OCI-LY1 (cell line): ENCODE measurements around the gene ASXL2.

Experiments used
- EZH2 ChIP-seq: fragments of 200-600 bp; sonication (generic), shearing (Covaris generic); IDR thresholded peaks from 2 replicates; pipeline ENCODE4 v1.8.0; 2017; ENCODE audit warnings: borderline replicate concordance, mixed run types, mild to moderate bottlenecking, antibody characterized with exemption, low read length, moderate library complexity, mixed read lengths
- TF ChIP-seq, protein P1 (sequence below): fragments of 200-600 bp; sonication (generic), shearing (Covaris generic); IDR thresholded peaks from 2 replicates; pipeline ENCODE4 v1.5.1; 2017; ENCODE audit warnings: mild to moderate bottlenecking, antibody characterized with exemption, low read length, moderate library complexity, mixed read lengths

DNA sequence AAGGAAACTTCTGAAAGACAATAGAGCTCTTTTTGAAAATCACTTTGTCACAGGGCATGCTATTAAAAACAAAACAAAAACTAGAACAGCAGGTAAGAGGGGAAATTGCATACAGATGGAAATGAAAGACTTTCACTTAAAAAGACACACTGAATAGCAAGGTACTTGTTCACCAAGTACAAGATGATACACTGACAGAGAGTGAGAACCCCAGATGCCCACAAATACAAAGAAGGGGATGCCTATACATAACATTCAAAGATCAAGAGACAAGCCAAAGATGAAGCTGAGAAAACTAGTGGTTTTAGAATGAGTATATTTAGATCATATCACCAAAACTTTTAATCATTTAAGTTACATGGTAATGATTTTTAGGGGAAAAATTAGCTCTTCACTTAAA lies 60.7 kb downstream of the ASXL2 start:
- TF ChIP-seq, protein P1, sequence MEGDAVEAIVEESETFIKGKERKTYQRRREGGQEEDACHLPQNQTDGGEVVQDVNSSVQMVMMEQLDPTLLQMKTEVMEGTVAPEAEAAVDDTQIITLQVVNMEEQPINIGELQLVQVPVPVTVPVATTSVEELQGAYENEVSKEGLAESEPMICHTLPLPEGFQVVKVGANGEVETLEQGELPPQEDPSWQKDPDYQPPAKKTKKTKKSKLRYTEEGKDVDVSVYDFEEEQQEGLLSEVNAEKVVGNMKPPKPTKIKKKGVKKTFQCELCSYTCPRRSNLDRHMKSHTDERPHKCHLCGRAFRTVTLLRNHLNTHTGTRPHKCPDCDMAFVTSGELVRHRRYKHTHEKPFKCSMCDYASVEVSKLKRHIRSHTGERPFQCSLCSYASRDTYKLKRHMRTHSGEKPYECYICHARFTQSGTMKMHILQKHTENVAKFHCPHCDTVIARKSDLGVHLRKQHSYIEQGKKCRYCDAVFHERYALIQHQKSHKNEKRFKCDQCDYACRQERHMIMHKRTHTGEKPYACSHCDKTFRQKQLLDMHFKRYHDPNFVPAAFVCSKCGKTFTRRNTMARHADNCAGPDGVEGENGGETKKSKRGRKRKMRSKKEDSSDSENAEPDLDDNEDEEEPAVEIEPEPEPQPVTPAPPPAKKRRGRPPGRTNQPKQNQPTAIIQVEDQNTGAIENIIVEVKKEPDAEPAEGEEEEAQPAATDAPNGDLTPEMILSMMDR, result no peak
- no peak for TF ChIP-seq EZH2
